Measurements from ENCODE around the gene NKX1-1. TPM values are rescaled to one million over a fixed set of nuclear protein-coding genes. Genes with fewer than 3 reads are reported as not detected.
"Not testable (repeated sequence)": the region's sequence is repeated elsewhere in the genome, so short reads cannot be mapped to it uniquely, and the experiment has no call there.

Gene NKX1-1
- total RNA-seq, 1 donor from 2014 or later: not detected

DNA sequence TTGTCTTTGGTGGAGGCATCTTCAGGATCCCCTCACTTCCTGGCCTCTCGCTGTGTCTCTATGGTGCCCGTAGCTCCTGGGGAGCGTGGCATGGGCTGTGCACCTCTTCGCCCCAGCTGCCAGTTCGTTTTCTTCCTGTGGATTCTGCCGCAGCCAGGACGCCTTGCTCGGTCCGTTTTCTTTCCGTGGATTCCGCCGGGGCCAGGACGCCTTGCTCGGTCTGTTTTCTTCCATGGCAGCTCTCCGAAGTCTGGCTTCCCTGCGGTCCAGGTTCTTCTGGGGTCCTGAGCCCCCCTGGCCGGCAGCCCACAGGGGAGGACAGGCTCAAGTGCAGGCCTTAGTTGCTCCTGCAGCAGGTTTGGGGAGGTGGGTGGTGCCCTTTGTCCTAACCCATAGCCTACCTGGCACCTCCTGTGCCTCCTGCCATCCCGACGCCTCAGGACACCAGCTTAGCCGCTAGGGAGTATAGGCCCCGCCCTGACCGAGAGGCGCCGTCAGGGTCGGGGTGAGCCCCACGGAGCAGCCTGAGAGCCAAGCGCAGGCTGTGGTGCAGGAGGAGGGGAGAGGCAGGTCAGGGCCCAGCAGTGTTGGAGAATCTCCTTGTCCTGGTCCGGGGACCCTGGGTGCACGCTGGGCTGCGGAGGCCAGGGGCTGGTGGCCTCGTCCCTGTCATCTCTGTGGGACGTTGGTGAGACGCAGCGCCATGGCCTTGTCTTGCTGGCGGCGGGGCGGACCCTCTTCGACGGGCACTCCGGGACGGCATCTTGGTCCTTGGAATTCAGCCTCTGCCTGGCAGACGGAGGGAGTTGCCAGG is 32.1 kb downstream of the NKX1-1 start:
- DNase-seq (ENCODE audit: low spot score): no peak

DNA sequence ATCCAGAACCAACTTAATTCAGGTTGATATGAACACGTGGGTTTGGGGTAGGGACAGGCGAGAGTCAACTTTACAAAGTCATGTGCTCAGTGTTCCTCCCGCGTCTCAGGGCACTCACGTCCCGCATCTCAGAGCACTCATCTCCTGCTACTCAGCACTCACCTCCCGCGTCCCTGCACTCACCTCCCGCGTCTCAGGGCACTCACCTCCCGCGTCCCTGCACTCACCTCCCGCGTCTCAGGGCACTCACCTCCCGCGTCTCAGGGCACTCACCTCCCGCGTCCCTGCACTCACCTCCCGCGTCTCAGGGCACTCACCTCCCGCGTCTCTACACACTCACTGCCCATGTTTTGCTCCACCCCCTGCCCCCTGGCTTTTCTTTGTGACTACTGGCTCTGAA is 33.7 kb downstream of the NKX1-1 start:
- not testable (repeated sequence) for DNase-seq (ENCODE audit: low spot score)

DNA sequence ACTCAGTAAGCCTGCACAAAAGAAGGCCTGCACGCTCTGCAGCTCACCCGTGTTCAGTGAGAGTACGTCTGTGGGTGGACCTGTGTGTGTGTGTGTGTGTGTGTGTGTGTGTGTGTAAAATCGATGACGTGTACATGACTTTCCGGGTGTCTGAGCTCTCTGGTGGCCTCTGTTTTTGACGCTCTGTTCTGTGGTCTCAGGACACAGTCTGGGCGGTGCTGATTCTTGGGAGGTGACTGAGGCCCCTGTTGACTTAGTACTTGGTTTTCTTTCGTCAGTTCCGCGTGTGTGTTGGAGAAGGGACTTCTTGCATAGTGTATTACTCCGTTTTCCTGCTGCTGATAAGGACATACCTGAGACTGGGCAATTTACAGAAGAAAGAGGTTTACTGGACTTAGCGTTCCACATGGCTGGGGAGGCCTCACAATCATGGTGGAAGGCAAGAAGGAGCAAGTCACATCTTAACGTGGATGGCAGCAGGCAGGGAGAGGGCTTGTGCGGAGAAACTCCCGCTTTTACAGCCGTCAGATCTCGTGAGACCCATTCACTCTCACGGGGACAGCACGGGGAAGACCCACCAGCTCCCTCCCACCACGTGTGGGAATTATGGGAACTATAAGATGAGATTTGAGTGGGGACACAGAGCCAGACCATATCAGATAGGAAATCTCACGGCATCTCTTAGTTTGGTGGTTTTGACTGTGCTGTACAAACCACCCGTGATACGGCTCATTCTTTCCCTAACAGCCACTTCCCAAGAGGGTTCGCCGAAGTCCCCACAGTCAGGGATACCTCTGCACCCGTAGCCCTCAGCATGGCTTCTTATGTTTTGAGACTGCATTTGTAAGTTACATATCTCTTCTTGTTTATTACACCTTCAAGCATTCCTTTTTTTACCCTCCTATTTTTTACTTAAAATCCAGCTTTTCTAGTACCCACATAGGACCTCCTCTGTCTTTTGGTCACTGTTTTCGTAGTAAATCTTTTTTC is 34.8 kb downstream of the NKX1-1 start:
- no peak for DNase-seq (ENCODE audit: low spot score)

DNA sequence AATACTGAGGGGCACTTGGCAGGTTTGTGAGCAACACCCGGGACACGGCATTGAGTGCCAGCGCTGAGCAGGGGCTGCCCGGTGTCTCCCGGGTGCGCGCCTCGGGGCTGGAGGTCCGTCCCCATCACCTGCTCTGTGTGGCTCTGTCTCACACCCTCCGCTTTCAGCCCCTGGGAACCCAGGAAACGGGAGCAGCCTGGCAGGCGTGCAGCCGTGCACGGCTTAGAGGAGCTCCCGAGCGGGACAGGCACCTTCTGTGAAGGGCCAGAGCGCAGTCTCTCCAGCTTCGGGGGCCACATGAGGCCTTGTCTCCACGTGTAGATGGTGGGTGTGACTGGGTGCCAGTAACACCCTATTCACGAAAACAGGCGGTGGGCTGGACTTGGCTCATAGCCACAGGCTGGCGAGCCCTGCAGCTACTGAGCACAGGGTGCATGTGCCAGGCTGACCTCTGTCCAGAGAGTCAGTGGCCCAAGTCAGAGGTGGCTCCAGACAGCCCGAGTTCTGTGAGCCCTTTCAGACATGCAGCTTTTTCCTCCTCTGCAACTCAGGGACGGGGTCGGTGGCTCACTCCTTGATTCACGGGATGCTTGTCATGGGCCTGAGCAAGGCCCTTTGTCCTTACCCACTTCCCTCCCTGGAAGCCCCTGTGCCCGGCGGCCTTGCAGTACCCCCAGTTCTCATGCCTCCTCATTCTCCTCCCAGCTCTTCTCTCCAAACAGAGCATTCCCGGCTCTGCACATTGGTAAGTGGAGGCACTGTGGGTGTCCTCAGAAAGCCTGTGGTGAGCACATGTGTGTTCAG is 35.7 kb downstream of the NKX1-1 start:
- DNase-seq (ENCODE audit: low spot score): no peak

DNA sequence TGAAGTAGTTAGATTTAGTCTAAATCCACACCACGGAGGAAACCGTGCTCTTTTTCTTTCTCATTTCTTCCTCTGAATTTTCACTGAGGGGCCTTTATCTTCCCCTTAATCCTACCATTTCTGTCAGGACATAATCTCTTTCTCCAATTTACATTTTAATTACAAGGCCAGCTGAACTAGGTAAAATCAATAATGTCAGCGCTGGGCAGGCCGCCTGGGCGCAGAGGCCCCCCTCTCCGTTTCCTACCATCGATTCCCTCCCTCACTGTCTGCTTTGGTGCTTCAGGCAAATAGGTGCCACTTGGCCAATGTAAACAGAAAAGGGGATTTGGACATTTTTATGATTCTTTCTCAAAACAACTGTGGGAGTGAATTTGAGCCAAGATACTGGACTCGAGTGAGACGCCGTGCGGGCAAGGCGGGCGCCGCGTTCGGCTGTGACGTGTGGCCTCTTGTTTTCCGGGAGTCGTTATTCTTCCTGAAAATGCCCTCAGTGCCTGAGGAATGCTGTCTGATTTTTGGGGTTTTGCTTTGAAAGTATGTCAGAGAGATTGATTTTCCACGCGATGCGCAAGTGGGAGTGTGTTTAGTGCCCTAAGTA is 36.7 kb downstream of the NKX1-1 start:
- no peak for DNase-seq (ENCODE audit: low spot score)

DNA sequence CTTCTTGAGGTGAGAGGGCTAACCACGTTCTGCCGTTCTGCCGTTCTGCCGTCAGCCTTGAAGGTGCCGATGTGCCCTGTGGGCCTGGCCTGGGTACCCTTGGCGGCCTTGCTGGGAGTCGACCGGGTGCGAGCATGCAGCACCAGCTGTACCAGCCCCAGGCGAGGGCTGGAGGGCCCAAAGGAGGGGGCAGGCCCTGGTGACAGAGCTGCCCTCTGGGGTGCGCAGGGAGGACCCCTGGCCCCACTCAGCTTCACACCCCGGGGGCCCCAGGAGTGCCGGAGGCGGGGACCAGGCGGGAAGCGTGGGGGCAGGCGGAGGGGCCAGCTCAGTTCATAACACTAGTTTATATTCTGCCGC is 37.2 kb downstream of the NKX1-1 start:
- no peak for DNase-seq (ENCODE audit: low spot score)

DNA sequence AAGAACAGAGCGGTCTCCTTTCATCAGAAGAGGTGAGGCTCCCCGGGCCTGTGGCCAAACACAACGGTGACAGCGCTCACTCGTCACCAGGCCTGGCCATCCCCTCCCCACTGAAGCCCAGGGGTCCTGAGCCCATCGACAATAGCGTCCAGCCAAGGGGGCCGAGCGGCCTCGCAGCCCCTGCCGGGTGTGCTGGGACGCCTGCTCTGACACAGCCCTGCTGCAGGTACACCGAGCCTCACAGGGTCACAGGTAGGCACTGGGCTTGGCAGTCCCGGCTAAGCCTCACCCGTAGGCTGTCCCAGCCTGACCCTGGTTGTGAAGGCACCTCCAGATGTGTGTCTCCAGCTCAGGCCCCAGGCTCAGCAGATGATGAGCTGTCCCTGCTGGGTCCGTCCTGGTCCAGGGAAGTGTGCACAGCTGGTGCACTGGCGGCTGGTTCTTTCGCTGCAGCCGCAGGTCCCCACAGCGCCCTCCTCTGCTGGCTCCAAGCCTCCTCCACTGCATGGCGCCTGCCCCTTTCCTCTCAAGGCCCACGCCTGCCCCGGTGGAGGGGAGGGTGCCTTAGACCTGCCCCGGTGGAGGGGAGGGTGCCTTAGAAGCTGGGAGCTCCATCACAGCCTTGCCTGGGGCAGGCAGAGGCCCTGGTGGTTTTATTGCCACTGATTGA is 37.7 kb downstream of the NKX1-1 start:
- DNase-seq (ENCODE audit: low spot score): no peak

DNA sequence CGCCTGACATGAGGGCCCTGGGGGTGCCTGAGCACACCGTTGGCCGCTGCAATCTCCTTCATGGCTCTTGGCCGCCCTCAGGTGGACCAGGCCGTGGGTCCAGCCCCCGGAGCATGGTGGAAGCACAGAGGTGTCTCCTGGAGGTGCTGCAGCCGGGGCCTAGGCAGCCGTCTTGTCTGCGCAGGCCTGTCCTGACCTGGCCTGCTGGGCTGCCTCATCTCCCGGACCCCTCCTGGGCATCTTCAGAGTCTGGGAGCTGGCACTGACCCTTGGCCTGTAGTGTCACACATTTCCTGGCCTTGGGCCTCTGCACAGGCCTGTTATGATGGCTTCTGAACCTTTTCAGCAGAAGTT is 38.3 kb downstream of the NKX1-1 start:
- DNase-seq (ENCODE audit: low spot score): no peak

DNA sequence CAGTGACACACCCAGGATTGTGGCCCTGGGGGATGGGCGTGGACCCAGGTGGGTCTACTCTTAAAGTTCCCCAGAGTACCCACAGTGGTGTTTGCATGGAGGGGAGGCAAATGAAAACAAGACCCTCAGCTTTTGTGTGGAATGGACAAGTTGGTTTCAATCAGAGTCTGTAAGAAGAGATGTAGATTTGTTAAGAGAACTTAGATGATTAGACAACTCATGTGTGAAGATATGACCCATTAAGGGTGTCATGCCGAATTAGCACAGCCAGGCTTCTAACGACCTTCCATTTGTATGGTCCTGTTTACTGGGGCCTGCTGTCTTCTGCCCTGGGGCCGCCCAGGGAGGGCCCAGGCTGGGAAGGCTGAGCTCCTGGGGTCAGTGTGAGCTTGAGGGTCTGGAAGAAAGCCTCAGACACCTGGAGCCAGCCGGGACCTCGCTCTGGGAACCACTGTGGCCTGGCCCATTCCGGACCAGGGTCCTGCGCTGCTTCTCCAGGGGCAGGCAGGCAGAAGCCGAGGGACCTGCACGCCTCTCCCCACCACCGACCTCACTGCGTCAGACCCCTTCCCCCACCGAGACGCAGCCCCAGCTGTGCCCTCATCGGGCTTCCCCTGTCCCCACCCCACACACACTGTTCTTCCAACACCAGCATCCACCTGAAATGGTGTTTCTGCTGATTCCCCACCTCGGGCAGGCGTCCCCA is 38.9 kb downstream of the NKX1-1 start:
- no peak for DNase-seq (ENCODE audit: low spot score)

DNA sequence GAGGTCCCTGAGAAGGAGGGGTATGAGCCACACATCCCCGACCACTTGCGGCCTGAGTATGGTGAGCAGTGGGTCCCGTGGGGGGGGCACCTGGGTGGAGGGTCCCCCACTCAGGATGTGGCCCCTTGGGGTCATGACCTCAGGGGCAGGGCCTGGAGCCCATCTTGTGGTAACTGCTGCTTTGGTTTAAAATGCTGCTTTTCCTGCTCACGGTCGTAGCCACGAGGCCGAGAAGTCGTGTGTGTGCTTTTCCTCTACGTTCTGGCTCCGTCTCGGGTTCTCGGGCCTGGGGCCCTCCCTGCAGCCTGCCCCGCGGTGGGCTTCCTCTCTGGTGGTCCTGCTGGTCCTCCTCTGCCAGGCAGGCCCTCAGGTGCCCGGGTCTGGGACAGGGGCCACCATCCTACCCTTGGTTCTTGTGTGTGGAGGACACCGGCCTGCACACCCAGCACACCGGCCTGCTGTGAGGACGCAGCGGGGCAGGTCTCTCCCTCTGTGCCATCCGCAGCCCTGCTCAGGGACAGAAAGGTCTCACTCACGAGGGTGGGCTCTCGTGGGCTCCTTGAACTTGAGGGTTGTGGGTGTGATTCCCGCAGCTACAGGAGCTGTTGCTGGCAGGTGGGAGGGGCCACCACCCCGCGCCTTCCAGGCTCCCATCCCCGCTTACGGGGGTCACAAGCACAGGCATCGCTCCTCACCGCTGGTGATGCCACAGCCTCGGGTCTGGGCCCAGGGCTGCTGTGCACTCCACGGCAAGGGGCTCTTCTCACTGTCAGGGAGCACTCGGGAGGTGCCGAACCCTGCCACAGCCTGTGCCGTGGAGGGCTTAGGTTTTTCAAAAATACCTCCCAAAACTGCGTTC is 39.6 kb downstream of the NKX1-1 start:
- DNase-seq (ENCODE audit: low spot score): no peak

DNA sequence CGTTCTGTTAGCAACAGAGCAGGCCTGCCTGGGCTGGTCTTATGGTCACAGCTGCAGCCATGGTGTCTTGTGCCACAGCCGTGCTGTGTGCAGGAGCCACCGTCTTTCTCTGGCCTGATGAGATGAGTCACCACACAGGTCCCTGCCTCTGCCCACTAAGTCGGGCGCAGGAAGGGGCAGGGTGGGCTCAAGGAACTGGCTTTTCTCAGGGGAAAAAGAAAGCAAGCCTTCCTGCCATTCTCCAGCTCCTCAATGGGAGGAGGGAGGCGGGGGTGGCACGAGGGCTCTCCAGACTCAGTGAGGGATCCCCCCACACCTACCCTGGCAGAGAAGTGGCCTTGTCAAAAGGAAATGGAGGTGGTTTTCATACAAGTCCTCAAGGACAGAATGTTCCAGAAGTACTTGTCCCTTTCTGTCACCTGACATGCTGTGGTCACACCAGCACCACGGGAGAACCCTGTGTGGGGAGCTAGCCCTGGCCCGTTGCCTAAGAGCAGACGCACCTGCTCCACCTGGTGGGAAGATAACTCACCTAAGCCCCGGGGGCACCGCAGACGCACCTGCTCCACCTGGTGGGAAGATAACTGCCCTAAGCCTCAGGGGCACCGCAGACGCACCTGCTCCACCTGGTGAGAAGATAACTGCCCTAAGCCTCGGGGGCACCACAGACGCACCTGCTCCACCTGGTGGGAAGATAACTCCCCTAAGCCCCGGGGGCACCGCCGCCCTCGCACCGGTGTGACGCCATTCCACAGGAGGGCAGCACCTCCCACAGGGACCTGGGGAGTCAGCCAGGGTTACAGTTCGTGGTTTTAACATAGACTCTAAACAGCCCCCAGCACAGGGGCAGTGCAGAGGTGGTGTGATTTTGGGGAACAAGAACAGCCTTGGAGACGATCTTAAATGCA is 40.7 kb downstream of the NKX1-1 start:
- no peak for DNase-seq (ENCODE audit: low spot score)

DNA sequence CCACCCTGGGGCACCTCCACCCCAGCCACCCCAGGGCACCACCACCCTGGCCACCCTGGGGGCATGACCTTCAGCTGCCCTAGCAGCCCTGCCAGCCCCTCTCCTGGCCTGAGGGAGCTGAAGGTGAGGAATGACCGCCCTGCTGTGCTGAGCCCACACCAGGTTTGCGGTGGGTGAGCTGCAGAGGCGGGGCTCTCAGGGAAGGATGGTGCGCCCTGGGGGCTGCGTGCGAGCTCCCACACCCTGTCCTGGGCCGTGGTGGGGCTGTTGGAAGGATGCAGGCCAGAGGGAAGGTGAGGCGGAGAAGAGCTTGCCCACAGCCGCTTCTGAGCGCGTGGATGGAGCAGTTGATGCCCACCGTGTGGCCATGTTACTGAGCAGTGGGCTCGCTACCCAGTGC is 41.5 kb downstream of the NKX1-1 start:
- no peak for DNase-seq (ENCODE audit: low spot score)

DNA sequence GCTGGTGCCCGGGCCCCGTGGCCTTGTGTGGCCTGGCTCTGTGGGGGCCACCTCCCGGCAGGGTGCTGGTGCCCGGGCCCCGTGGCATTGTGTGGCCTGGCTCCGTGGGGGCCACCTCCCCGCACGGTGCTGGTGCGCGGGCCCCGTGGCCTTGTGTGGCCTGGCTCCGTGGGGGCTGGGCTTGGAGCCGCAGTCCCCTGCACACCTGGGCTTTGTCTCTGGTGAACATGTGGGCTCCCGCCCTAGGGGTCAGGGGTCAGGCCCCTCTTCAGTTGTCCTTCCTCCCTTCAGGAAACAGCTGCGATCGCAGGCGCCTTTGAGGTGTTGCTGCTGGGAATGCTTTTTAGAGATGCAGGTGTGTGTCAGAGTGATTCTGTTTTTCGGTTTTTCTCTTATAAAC is 42.0 kb downstream of the NKX1-1 start:
- DNase-seq (ENCODE audit: low spot score): no peak

DNA sequence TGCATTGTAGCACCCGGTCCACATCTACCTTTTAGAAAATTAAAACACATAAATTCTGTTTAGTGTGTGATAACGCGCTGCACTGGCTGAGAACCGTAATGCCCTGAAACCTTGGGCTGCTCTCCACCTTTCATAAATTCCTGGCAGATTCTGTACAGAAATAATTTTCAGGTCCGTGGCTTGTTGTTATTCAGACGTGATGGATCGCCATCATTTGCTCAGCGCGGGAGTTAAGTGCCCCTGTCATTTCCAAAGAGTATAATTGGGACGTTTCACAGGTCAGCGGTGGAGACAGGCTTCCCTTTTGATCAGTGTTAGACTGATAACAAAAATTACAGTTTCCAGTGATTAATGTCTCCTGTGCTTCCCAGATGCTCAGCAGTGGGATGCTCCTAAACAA is 42.7 kb downstream of the NKX1-1 start:
- DNase-seq (ENCODE audit: low spot score): no peak

DNA sequence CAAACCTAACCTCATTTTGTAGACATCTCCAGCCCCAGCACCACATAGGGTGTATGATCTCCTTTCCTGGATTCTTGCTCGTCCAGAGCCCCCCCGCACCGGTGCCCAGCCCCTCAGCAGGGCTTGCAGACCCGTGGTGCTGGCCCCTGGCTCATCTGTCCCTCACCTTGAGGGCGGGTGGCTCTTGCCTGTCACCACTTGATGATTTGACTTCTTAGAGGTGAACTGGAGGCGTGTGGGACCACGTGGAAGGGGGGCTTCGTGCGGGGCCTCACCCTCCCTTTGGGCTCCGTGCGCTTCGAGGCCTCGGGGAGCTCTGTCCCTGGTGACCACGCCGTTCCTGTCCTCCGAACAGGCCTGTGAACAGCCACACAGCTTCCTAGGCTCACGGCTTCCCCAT is 43.7 kb downstream of the NKX1-1 start:
- no peak for DNase-seq (ENCODE audit: low spot score)

DNA sequence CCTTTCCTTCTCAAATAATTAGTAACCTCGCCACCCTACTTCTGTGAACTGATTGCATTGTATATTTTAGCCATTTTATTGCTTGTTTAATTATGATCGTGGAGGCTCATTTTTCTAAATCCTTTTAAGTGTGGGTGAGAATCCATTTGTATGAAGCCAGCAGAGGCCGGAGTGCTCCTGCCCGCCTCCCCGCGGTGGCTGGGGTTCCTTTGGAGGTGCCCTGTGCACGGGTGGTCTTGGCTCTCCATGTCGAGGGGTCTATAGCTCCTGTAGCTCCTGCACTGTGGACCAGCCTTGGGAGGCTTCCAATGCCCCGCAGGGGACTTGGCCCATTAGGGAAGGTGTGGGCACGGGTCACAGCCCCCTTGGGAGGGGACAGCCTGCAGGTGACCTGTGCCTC is 44.2 kb downstream of the NKX1-1 start:
- no peak for DNase-seq (ENCODE audit: low spot score)

DNA sequence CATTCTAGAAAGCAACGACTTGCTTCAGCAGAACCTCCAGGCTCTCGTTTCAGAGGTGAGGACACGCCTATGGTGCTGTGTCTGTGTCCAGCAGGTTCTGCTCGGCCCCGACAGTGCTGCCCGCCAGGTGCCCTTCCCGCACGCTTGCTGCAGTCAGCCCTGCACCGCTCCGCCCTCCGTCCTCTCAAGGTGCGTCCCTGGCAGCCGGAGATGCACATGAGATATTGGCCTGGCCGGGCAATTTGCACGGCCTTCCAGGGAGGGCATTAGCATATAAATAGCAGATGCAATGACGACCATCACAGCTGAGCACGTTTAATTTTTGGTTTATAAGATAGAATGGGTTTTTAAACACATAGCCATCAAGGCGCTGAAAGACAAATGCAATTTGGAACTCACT is 44.8 kb downstream of the NKX1-1 start:
- DNase-seq (ENCODE audit: low spot score): no peak
